Fibroblast of the conjunctiva (primary cell): ENCODE results near the gene MOCS1.

Source experiments
- DNase-seq: peaks from one replicate; pipeline ENCODE4 v3.0.0-alpha.2; 2010; ENCODE audit warnings: low read depth

Gene MOCS1

DNA sequence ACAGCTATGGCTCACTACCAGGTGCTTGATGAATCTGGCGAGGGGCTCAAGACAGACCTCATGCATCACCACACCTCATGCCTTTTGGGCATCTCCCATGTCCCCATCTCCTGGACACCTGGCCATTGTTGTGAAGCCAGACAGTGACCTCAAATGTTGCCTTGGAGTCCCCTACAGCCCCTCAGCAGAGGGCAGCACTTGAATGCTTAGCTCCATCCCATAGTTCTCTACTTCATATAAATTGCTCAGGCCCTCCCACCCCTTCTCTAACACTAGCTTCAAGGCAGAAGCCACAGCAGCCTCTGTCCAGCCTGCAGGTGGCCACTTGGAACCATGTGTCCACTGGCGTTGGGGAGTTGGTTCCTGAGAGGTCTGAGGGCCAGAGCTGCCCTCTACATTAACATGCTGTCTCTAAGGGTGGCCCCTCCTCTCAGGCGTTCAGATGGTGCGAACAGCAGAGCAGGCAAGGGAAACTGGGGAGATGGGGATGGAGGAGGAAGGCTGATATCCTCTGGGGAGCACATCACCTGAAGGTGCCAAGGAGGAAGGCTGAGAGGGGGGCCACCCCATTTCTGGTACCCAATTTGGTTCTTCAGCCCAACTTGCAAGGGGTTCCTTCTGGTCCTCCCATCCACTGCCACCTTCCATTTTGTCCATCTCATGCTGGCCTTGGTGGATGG is 31.3 kb downstream of the MOCS1 start:
- DNase-seq: no peak

DNA sequence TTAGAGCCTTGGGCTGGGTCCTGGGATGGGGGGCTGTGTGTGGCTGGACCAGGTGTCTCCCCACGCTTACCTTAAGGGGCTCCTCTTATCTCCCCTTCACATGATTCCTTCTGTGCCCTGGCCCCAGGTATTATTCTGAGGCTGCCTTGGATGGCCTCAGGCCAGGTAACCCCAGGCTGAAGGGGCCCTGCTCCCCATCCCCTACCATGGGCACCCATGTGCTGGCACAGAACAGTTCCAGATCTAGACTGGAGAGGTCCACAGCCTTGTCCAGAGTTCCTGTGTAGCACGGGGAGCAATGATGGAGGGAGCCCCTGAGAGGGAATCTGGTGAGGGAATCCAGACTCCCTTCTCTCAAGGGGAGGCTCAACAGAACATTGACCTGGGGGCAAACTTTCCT is 32.1 kb downstream of the MOCS1 start:
- DNase-seq: no peak

DNA sequence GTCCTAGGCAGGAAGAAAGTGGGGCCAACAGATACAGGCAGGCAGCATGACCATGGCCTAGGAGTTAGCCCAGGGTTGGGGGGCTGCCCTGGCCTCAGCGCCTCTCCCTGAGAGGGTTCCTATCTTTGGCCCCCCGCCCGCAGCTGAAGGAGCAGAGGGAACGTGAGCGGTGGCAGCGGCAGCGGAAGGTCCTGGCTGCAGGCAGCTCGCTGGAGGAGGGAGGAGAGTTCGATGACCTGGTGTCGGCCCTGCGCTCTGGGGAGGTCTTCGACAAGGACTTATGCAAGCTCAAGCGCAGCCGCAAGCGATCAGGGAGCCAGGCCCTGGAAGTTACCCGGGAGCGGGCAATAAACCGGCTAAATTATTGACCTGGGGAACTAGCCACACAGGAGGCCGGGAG is 32.6 kb downstream of the MOCS1 start:
- no peak for DNase-seq

DNA sequence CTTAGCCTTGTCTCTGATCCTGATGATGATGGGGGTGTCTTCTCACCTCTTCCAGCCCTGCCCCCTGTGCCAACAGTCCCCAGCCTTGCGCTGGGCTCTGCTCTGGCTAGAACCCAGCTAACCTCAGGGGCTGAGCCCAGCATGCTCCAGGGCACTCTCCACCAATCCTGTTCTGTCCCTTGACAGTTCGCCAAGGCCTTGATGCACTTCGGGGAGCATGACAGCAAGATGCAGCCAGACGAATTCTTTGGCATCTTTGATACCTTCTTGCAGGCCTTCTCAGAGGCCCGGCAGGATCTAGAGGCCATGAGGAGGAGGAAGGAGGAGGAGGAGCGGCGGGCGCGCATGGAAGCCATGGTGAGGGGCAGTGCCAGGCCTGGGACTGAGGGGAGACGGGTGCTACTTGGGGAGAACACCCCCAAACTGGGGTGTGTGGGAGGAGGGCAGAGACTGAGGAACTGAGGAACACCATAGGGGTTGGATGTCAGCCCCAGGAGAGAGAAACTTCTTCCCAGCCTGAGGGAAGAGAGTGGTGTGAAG is 33.1 kb downstream of the MOCS1 start:
- DNase-seq: no peak

DNA sequence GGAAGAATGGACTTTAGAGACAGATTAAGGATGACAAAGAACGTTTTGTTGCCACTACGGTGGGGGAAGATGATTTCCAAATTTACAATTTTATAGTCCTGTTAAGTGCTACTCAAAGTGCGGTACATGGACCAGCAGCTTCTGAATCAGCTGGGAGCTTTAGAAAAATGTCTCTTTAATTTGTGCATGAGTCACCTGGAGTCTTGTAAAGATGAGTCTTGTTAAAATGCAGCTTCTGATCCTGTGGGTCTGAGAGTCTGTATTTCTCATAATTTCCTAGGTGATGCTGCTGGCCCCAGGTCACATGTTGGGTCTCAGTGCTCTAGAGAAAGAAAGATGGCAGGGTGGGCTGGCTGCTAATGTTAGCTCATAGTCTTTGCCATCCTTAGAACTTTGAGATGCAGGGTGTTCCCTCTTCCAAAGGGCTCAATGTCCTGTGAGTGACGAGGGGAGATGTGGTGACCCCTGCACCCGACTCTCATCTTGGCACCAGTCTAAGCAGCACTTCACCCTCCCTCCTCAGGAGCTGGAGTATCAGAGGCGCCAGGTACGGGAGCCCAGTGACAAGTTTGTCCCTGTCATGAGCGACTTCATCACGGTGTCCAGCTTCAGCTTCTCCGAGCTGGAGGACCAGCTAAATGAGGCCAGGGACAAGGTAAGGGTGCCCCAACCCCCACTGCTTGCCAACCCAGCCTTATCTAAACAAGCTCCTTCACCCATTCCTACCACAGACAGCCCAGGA is 34.5 kb downstream of the MOCS1 start:
- no peak for DNase-seq

DNA sequence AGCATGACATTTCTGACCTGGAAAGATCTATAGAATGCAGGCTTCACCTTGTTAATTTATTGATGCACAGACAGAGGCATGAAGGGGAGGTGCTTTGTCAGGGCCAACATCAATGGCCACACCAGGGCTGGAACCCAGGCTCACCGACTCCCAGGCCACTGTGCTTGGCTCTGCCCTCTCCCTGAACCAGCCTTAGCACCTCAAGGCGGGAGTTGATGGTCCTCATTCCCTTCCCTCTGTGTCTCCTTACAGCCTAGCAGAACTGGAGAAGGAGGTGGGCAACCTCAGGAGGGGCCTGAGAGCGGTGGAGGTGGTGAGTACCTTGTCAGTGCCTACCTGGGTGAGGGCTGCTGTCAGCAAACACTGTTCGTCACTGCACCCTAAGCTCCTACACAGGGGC is 35.6 kb downstream of the MOCS1 start:
- no peak for DNase-seq

DNA sequence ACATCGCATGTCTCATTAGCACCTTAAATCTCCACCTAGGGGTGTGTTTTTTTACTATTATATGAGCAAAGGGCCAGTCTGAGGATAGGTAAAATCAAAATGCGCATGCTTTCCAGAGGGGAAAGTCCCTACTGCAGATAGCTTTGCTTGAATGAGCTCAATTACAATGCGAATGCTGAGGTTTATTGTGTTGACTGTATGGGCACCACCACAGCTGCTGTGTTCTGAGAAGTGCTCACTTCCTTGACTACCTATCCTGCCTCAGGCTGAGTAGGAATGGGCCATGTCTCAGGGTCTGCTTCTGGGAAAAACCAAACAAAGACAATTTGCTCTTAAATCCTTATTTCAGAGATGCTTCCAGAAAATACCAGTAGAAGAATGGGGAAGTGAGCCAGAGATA is 36.6 kb downstream of the MOCS1 start:
- DNase-seq: no peak

DNA sequence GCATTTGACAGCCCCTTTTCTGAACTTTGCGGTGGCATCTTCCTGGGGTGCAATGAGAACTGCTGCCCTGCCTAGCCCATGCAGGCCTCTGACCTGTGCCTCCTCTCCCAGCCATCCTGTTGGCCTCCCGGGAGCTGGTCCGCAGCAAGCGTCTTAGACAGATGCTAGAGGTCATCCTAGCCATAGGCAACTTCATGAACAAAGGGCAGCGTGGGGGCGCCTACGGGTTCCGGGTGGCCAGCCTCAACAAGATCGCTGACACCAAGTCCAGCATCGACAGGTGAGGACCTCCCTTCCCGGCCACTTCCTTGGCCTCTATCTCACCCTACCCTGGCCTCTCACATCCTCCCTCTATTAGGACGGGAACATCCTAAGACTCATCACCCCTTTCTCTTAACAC is 37.6 kb downstream of the MOCS1 start:
- DNase-seq: no peak

DNA sequence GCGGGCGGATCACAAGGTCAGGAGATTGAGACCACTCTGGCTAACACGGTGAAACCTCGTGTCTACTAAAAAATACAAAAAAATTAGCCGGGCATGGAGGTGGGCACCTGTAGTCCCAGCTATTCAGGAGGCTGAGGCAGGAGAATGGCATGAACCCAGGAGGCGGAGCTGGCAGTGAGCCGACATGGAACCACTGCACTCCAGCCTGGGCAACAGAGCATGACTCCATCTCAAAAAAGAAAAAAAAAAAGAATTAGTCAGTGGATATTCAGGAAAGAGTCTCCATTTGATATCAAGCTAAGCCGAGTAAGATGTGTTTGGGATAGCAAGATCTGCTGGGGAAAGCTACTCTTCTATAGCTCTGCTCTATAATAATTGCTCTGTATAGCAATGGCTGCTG is 41.0 kb downstream of the MOCS1 start:
- DNase-seq: no peak

DNA sequence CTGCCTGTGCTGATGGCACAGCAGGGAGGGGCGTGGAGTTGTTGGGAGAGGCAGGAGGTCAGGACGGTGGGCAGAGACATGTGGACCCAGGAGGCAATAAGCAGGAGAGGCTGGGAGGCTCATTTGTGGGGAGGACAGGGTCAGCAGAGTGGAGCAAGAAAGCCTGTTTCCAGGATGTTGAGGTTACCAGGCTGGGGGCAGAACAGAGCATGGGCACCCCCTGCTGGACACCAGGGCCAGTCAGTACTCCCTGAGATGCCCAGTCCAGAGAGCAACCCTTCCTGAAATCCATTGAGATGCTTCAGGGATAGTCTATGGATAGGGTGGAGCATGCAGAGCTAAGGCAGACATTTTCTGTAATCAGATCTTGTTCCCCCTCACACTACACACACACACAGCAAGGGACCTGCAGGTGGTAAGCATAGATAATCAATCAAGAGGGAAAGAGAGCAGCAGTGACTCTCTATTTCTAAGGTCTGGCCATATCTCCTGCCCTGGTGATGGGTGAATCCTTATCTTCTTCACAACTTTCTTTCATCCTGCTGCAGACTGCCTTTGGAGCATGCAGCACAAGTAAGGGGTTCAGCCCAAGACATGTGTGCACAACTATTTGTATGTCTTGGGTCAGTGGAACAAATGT is 41.7 kb downstream of the MOCS1 start:
- DNase-seq: peak; percentile 57

DNA sequence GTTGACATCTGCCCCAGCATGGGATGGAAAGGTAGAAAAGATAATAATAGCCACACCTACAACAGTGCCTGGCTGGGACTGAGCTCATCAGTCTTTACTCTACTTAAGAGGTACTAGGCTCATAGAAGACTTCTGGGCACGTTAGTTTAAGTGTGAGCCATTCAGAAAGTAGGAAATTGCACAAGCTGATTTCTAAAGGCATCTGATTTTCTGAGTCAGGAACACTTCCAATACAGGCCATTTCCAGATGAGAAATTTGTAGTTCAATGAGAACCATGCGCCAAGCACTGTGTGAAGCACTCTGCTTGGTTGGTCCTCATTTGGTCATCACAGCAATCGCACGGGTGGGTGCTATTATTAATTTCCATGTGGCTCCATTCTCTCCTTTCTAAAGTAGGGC is 42.3 kb downstream of the MOCS1 start:
- DNase-seq: no peak

DNA sequence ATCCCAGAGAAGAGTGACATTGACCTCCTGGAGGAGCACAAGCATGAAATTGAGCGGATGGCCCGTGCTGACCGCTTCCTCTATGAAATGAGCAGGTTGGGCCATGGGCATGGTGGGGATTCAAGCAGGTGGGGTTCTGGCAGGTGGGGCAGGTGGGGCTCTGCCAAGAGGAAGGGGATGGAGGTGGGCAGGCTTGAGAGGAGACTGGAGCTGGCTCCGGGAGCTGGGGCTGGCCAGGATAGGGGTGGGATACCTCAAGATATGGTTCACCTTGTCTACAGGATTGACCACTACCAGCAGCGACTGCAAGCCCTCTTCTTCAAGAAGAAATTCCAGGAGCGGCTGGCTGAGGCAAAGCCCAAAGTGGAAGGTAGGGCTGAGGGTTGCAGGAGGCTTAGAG is 42.9 kb downstream of the MOCS1 start:
- no peak for DNase-seq

DNA sequence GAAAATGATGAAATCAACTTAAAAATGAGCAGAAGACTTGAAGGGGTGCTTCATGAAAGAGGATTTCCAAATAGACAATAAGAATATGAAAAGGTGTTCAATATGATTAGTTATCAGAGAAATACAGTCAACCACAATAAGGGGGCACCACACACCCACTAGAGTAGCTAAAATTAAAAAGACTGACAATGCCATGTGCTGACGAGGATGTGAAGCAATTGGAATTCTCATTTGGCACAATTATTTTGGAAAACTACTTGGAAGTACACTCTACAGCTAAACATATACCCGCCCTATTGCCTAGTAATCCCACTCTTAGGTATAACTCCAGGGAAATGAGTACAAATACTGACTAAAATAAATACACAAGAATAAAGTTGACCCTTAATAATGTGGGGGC is 45.0 kb downstream of the MOCS1 start:
- no peak for DNase-seq

DNA sequence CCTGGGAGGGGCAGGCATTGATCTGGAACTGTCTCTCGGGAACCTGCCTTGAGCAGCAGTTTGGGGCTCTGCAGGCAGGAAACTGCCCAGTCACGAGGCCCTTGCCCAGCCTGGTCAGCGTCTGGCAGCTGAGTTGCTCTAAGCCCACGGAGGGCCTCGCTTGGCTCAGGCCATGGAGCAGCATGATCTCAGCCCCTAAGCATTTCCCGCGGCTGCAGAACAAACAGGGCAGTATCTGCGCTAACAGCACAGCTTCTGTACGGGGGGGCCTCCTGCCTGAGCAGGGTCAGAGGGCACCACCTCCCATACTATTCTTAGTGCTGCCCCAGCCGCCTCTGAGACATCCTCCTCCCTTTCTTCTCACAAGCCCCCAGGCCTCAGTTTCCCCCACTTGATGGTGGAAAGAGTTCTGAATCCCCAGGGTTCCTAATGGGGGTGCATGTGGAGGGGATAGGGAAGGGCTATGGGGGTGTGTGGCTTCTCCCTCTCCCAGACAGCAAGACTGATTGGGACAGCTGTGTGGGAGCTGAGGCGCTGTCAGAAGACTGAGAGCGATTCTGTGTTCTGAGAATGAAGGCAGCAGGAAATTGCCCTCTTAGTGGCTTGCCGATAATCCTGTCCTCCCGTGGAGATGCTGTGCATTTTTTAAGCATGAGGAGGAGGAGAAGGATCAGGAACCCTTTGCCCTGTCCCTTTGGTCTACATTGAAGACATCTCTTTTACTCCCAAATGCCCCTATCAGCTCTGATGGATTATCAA is 46.4 kb downstream of the MOCS1 start:
- peak; percentile 78 for DNase-seq

DNA sequence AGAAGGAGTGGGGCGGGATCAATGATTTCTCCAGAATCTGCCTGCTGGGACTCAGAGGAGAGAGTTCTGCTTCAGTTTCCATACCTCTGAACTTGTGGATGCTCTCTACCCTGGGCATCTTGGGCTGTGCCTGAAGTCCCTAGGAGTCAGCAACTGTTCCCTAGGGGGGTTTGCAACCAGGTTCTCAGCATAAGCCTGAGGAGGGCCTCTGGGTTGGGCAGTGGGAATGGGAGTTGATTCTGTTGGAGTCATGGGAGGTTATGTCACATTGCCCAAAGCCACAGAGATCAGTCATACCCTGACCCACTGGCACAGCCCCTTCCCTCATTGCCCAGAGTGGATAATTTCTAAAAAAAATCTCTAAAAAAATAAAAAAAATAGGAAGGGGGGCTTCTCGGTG is 47.4 kb downstream of the MOCS1 start:
- DNase-seq: no peak

DNA sequence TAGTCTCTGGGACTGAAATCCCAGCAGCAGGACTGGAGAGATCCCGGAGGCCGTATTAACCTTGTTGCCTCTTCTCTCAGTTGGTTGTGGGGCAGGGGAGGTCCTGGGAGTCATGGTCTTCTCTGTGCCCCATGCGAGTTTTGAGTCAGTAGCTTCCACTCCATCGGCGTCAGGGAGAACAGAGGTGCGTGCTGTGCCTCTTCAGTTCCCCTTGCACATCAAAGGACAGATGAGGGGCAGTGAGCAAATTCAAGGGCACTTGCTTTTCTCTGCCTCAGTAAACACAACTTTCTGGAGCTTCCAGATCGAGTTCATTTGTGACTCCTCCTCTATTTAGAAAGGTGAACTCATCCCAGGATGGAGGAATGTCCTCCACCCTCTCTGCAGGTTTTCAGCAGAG is 48.6 kb downstream of the MOCS1 start:
- DNase-seq: no peak

DNA sequence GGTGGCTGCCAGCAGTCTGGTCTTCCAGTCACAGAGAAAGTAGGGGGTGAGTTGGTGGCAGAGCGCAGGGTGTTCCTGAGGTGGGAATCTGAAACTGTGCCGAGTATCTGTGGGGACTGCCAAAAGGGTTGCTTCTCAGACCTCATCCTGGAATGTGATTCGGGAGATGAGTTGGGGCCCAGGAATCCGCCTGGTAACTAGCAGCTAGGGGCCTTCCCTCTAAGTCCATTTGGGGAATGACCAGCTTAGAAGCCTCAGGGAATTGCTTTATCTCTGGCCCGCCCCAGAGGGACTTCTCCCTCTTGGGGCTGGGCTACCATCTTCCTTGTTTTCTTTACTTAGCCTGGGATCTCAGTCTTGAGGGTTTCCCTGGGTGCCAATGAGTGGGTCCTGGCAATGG is 49.6 kb downstream of the MOCS1 start:
- no peak for DNase-seq

DNA sequence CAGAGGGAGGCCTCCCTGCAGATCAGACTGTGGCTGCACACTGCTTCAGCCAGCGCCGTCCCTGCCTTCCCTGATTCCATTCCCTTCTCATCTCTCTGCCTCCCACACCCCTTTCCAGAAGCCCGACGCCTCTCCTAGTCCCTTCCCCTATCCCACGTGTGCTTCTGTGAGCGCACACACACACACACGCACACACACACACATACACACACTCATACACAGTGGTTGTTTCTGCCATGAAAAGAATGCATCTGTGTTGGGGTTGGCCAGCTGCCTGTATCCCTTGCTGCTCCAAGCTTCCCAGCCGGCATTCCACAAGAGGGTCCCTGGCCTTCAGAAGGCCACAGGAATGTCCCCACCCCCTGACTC is 51.7 kb downstream of the MOCS1 start:
- DNase-seq: peak; percentile 78

DNA sequence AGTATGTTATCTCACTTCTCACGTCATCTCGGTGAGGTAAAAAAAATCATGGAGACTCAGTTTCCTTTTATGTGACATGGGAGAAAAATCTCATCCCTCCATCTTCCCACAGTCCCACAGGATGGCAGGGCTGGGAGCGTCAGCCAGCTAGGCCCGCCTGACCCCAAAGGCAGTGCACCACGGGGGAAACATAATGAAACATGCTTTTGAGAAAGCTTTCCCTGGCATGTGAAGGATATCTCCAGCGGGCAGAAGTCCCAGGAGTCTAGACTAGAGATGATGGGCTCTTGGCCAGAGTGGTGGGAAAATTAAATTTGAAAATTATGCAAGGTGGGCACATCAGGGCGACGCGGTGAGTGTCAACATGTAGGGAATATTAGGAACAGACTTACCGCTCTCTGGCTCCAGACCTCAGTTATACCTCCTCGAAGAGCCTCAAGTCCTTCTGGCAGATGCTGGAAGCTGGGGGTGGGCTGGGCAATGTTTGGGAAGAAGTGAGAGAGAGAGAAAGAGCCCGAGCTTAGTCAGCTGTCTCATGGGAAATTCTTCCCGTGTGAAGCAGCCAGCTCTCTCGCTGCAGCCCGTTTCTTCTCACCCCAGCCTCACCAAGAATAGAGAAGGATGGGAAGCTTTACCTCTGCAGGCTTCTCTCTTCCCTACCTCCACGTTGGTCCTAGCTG is 52.3 kb downstream of the MOCS1 start:
- DNase-seq: peak; percentile 70

DNA sequence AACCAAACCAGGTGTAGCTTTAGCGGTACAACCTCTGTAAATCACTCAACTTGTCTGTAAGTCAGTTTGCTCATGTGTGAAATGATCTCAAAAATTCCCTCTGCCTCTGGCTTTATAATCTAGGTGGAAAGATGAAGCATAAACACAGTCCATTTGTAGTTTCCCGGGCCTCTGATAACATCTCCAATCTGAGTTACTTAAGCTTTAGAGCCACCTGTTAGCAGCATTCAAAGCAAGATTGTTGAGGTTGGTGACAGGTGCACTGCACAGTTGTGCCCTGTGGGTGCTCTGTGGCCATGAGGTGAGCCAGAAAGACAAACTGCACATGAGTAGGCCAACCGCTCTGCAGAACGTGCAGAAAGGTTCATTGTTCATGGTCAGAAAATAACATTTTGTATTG is 53.7 kb downstream of the MOCS1 start:
- DNase-seq: no peak

DNA sequence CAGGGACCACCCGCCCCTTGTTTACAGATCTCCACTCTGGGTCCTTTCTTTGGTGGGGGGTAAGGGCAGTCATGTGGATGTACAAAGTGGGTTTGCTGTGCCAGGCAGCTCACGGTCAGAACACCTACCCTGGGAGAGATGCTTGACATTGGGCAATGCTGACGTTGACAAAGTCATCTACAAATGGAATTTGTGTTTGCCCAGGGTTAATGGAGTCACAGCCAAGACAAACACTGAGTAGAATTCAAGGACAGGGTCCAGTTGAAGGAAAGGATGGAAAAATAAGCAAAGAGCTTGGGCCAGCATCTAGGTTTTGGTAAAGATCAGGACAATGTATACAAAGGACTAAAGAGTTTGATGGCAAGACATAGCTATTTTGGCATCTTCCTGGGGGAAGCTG is 54.7 kb downstream of the MOCS1 start:
- DNase-seq: no peak

DNA sequence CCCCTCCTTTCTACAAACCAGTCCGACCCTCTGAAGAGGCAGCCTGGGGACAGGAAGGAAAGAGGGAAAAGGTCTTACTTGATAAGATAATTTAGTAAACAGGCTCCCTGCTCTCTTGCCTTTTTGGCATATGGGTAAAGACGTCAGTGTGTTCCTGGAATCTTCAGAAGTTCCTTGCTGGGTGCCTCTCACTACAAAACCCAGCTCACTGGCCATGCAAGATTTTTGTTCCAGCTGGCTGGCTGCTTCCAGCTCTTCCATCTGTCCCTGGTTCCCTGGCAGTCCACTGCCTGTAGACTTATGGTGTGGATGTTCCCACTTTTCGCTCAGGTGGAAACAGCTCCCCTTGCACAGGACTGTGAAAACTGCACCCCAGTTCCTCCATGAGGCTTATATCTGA is 57.4 kb downstream of the MOCS1 start:
- no peak for DNase-seq
